Stomach (tissue), 9 donors: ENCODE results near the gene SLC24A4. TPM values are rescaled to one million over a fixed set of nuclear protein-coding genes. Genes with fewer than 3 reads are reported as not detected.

Experiments
- DNase-seq, 2 donors: peaks; one replicate each; pipeline versions ENCODE4 v3.0.0 to v3.0.0-alpha.2; 2013 to 2019
- H3K27ac ChIP-seq, 5 donors: fragments of 200-600 bp in 4 of 5; sonication (generic) in 4 of 5; one replicate each; pipeline ENCODE4 v1.5.1; 2013 to 2019; ENCODE audit warnings: mild to moderate bottlenecking in 1 of 5, moderate library complexity in 1 of 5
- H3K27me3 ChIP-seq, 3 donors: fragments of 200-600 bp; sonication (generic); one replicate each; pipeline ENCODE4 v1.5.1; 2017 to 2019; ENCODE audit warnings: mixed run types in 1 of 3
- H3K36me3 ChIP-seq, 4 donors: fragments of 200-600 bp; sonication (generic); 1 replicate in 3 of 4; 2 replicates in 1 of 4; pipeline ENCODE4 v1.5.1; 2016 to 2019
- H3K4me1 ChIP-seq, 4 donors: fragments of 200-600 bp; sonication (generic); one replicate each; pipeline ENCODE4 v1.5.1; 2016 to 2019
- H3K4me3 ChIP-seq, 4 donors: fragments of 200-600 bp; sonication (generic) in 3 of 4; one replicate each; pipeline ENCODE4 v1.5.1; 2016 to 2019; ENCODE audit warnings: mild to moderate bottlenecking in 1 of 4
- H3K9me3 ChIP-seq, 4 donors: fragments of 200-600 bp; sonication (generic); one replicate each; pipeline ENCODE4 v1.5.1; 2016 to 2019
- CTCF ChIP-seq, 7 experiments: fragments of 450-650 bp in 4 of 7; fragments of 200-600 bp in 3 of 7; sonication (generic) in 3 of 7; IDR thresholded peaks; one replicate each; pipeline ENCODE4 v1.5.1; 2016 to 2019; ENCODE audit warnings: antibody characterized with exemption in 7 of 7, control low read depth in 2 of 7, mild to moderate bottlenecking in 1 of 7
- EP300 ChIP-seq: sonication (generic); formaldehyde crosslinking; IDR thresholded peaks from one replicate; pipeline ENCODE4 v1.6.1; 2017; ENCODE audit warnings: antibody characterized with exemption
- POLR2A ChIP-seq, 4 donors: fragments of 450-650 bp; IDR thresholded peaks; one replicate each; pipeline ENCODE4 v1.6.1; 2016; ENCODE audit warnings: antibody characterized with exemption in 4 of 4, control low read depth in 2 of 4, mild to moderate bottlenecking in 1 of 4, moderate library complexity in 1 of 4
- POLR2AphosphoS5 ChIP-seq, 3 donors: sonication (generic); formaldehyde crosslinking; IDR thresholded peaks; one replicate each; pipeline ENCODE4 v1.6.1; 2016; ENCODE audit warnings: antibody characterized with exemption in 3 of 3
- WGBS, 5 donors: extraction: QIAGEN DNeasy Blood & Tissue Kit in 3 of 5; methylation state at CpG; one replicate each; pipeline versions ENCODE4 v1.1.5 to v1.1.7; 2013 to 2018; 5-methylcytosine and 5-hydroxymethylcytosine counted together
- intact Hi-C: fragments of 100-400 bp; cut with DNase I; formaldehyde crosslinking; loops from one replicate; pipeline ENCODE4 v1.15.1; 2023; ENCODE audit warnings: low total_unique reads
- polyA plus RNA-seq, 3 donors: library from polyadenylated mRNA; stranded (reverse); fragments of 200-250 nt; gene quantifications; one replicate each; pipeline ENCODE4 v1.2.3, GENCODE V29; 2013
- total RNA-seq, 5 donors: library from RNA; depleted of rRNA; stranded (reverse); fragments of >200 nt; gene quantifications; one replicate each; pipeline versions ENCODE4 v1.1.0 to v1.2.3, GENCODE V29; 2014 to 2016
- donor health status: healthy with polysubstance abuse.
- donor health status: Bipolar disorder and iron deficiency.
- donor health status: healthy.

Gene SLC24A4
- total and polyA plus RNA-seq, 8 donors: 0.08 to 0.92 (median 0.38) TPM; not detected in 4

GRCh38 chr14:92521058-92521415, 198.1 kb downstream of the SLC24A4 start:
- intact Hi-C loops: no loop called here
- H3K4me3 ChIP-seq: no peak overlapping the region
- TF ChIP-seq POLR2A (IDR thresholded peaks at IDR 0.05): no peak
- TF ChIP-seq CTCF (IDR thresholded peaks at IDR 0.05): no peak
- no peak for TF ChIP-seq POLR2AphosphoS5 (IDR thresholded peaks at IDR 0.05)
- TF ChIP-seq EP300: no peak
- 76 to 90% (median 85%) methylated on average over 2 of the region's 2 CpGs for WGBS, 5 donors
- no peak overlapping the region for H3K27ac ChIP-seq
- no peaks in the 10 kb centered on the region for H3K27me3 ChIP-seq
- H3K36me3 ChIP-seq: no peaks in the 10 kb centered on the region
- no peaks in the 10 kb centered on the region for H3K9me3 ChIP-seq
- peaks cover 0 to 75% (median 40%) of the 10 kb centered on the region in 4 donors for H3K4me1 ChIP-seq
- no peak for DNase-seq

- Histone ChIP-seq H3K36me3 (no peaks in the 10 kb centered on the region), H3K4me3 (no peak overlapping the region), H3K27ac (peak overlapping the region in 3 of 5 donors; percentile 31 to 72 (median 71)), H3K9me3 (no peaks in the 10 kb centered on the region), H3K27me3 (no peaks in the 10 kb centered on the region), H3K4me1 (peaks cover 0 to 63% (median 33%) of the 10 kb centered on the region in 4 donors)
- intact Hi-C loops: no loop called here
- TF ChIP-seq POLR2A (IDR thresholded peaks at IDR 0.05): no peak
- TF ChIP-seq EP300: no peak
- no peak for TF ChIP-seq CTCF (IDR thresholded peaks at IDR 0.05)
- TF ChIP-seq POLR2AphosphoS5 (IDR thresholded peaks at IDR 0.05): no peak
- 81 to 89% (median 87%) methylated on average over 6 of the region's 6 CpGs for WGBS, 5 donors
- no peak for DNase-seq
Measured at GRCh38 chr14:92523752-92524151, 200.8 kb downstream of the SLC24A4 start.

GRCh38 chr14:92524602-92525185, 201.7 kb downstream of the SLC24A4 start:
- intact Hi-C loops: no loop called here
- H3K4me1 ChIP-seq: peaks cover 0 to 62% (median 28%) of the 10 kb centered on the region in 4 donors
- no peaks in the 10 kb centered on the region for H3K36me3 ChIP-seq
- no peaks in the 10 kb centered on the region for H3K27me3 ChIP-seq
- DNase-seq: no peak
- 70 to 84% (median 73%) methylated on average over 7 to 10 of the region's 10 CpGs for WGBS, 5 donors
- no peak for TF ChIP-seq POLR2A (IDR thresholded peaks at IDR 0.05)
- no peak for TF ChIP-seq POLR2AphosphoS5 (IDR thresholded peaks at IDR 0.05)
- TF ChIP-seq CTCF (IDR thresholded peaks at IDR 0.05): no peak
- TF ChIP-seq EP300: no peak
- H3K4me3 ChIP-seq: no peak overlapping the region
- no peaks in the 10 kb centered on the region for H3K9me3 ChIP-seq
- H3K27ac ChIP-seq: peak overlapping the region in 4 of 5 donors; percentile 15 to 72 (median 44)

- DNase-seq: no peak
- peaks cover 0 to 62% (median 30%) of the 10 kb centered on the region in 4 donors for H3K4me1 ChIP-seq
- TF ChIP-seq CTCF (IDR thresholded peaks at IDR 0.05) (no peak), EP300 (no peak), POLR2A (IDR thresholded peaks at IDR 0.05) (no peak), POLR2AphosphoS5 (IDR thresholded peaks at IDR 0.05) (no peak)
- H3K9me3 ChIP-seq: no peaks in the 10 kb centered on the region
- intact Hi-C loops: no loop called here
- H3K27me3 ChIP-seq: no peaks in the 10 kb centered on the region
- H3K27ac ChIP-seq: peak overlapping the region in 3 of 5 donors; percentile 18 to 72 (median 71)
- H3K36me3 ChIP-seq: no peaks in the 10 kb centered on the region
- no peak overlapping the region for H3K4me3 ChIP-seq
- 72 to 85% (median 77%) methylated on average over 7 to 12 of the region's 12 CpGs for WGBS, 5 donors
Measured at GRCh38 chr14:92525322-92526095, 202.5 kb downstream of the SLC24A4 start.
